H9 (cell line): ENCODE results near the gene XRCC2. TPM values are rescaled to one million over a fixed set of nuclear protein-coding genes. Genes with fewer than 3 reads are reported as not detected.

ENCODE experiments used
- DNase-seq: peaks from one replicate; pipeline ENCODE4 v3.0.0-alpha.2; 2017
- H2AFZ ChIP-seq: one replicate; pipeline ENCODE4 v1.6.1; 2013; ENCODE audit warnings: mild to moderate bottlenecking, low read length, control low read depth, moderate library complexity
- H2AK5ac ChIP-seq: 2 replicates; pipeline ENCODE4 v1.6.1; 2013; ENCODE audit warnings: low read length, control low read depth, mixed read lengths; ENCODE audit not compliant: insufficient read length
- H2BK120ac ChIP-seq: one replicate; pipeline ENCODE4 v1.6.1; 2013; ENCODE audit warnings: low read depth, mild to moderate bottlenecking, low read length, control low read depth, inconsistent platforms; ENCODE audit not compliant: poor library complexity, severe bottlenecking
- H2BK12ac ChIP-seq: 2 replicates; pipeline ENCODE4 v1.6.1; 2013; ENCODE audit warnings: low read length, control low read depth, mixed read lengths, low read depth; ENCODE audit not compliant: insufficient read length
- H2BK15ac ChIP-seq: 2 replicates; pipeline ENCODE4 v1.6.1; 2013; ENCODE audit warnings: low read depth, low read length, control low read depth
- H2BK20ac ChIP-seq: one replicate; pipeline ENCODE4 v1.6.1; 2013; ENCODE audit warnings: low read depth, mild to moderate bottlenecking, low read length, control low read depth, inconsistent platforms; ENCODE audit not compliant: poor library complexity, severe bottlenecking
- H2BK5ac ChIP-seq: 2 replicates; pipeline ENCODE4 v1.6.1; 2013; ENCODE audit warnings: low read length, control low read depth, mixed read lengths; ENCODE audit not compliant: insufficient read length
- H3K14ac ChIP-seq: 2 replicates; pipeline ENCODE4 v1.6.1; 2013; ENCODE audit warnings: low read length, control low read depth; ENCODE audit not compliant: insufficient read depth
- H3K18ac ChIP-seq: 2 replicates; pipeline ENCODE4 v1.6.1; 2013; ENCODE audit warnings: low read depth, mild to moderate bottlenecking, mixed read lengths, low read length, control low read depth; ENCODE audit not compliant: insufficient read length
- H3K23ac ChIP-seq: 2 replicates; pipeline ENCODE4 v1.6.1; 2013; ENCODE audit warnings: low read length, control low read depth, mixed read lengths, low read depth; ENCODE audit not compliant: insufficient read length
- H3K23me2 ChIP-seq: 2 replicates; pipeline ENCODE4 v1.6.1; 2013; ENCODE audit warnings: low read depth, mild to moderate bottlenecking, mixed read lengths, low read length, control low read depth; ENCODE audit not compliant: insufficient read length, poor library complexity, severe bottlenecking
- H3K27ac ChIP-seq: 2 replicates; pipeline ENCODE4 v1.5.1; 2013; ENCODE audit warnings: low read length, control low read depth, mixed read lengths, low read depth; ENCODE audit not compliant: insufficient read length
- H3K27me3 ChIP-seq: 2 replicates; pipeline ENCODE4 v1.6.1; 2013; ENCODE audit warnings: low read length, control low read depth, inconsistent platforms; ENCODE audit not compliant: insufficient read depth
- H3K4ac ChIP-seq: 2 replicates; pipeline ENCODE4 v1.6.1; 2013; ENCODE audit warnings: low read depth, mild to moderate bottlenecking, control low read depth, inconsistent platforms, low read length, moderate library complexity
- H3K4me1 ChIP-seq: 2 replicates; pipeline ENCODE4 v1.6.1; 2013; ENCODE audit warnings: low read length, control low read depth, inconsistent platforms; ENCODE audit not compliant: insufficient read depth
- H3K4me2 ChIP-seq: 2 replicates; pipeline ENCODE4 v1.6.1; 2013; ENCODE audit warnings: low read length, control low read depth, mixed read lengths; ENCODE audit not compliant: insufficient read length, insufficient read depth
- H3K56ac ChIP-seq: 2 replicates; pipeline ENCODE4 v1.6.1; 2013; ENCODE audit warnings: low read depth, mild to moderate bottlenecking, mixed read lengths, low read length, control low read depth; ENCODE audit not compliant: insufficient read length
- H3K79me1 ChIP-seq: 2 replicates; pipeline ENCODE4 v1.6.1; 2013; ENCODE audit warnings: low read depth, mild to moderate bottlenecking, moderate library complexity, low read length, control low read depth, inconsistent platforms; ENCODE audit not compliant: insufficient read depth, poor library complexity, severe bottlenecking
- H3K79me2 ChIP-seq: 2 replicates; pipeline ENCODE4 v1.6.1; 2013; ENCODE audit warnings: low read length, control low read depth, inconsistent platforms; ENCODE audit not compliant: insufficient read depth
- H3K9ac ChIP-seq: 2 replicates; pipeline ENCODE4 v1.6.1; 2013; ENCODE audit warnings: low read length, control low read depth, mixed read lengths; ENCODE audit not compliant: insufficient read length; ENCODE audit errors: extremely low read depth
- H3K9me3 ChIP-seq: one replicate; pipeline ENCODE4 v1.6.1; 2013; ENCODE audit warnings: low read depth, low read length, inconsistent platforms; ENCODE audit not compliant: control insufficient read depth
- H3T11ph ChIP-seq: one replicate; pipeline ENCODE4 v1.6.1; 2013; ENCODE audit warnings: mild to moderate bottlenecking, low read length, control low read depth, inconsistent platforms
- H4K20me1 ChIP-seq: one replicate; pipeline ENCODE4 v1.6.1; 2013; ENCODE audit not compliant: control insufficient read depth, insufficient read length, insufficient read depth
- H4K5ac ChIP-seq: 2 replicates; pipeline ENCODE4 v1.6.1; 2013; ENCODE audit warnings: low read depth, mild to moderate bottlenecking, mixed read lengths, low read length, control low read depth; ENCODE audit not compliant: insufficient read length
- H4K8ac ChIP-seq: replicated peaks from 2 replicates; pipeline ENCODE4 v1.6.1; 2013; ENCODE audit warnings: low read length, control low read depth, mixed read lengths, low read depth; ENCODE audit not compliant: insufficient read length
- H4K91ac ChIP-seq: 2 replicates; pipeline ENCODE4 v1.6.1; 2013; ENCODE audit warnings: low read depth, mild to moderate bottlenecking, moderate library complexity, mixed read lengths, low read length, control low read depth; ENCODE audit not compliant: insufficient read length
- H3K27ac Mint-ChIP-seq, 3 experiments: 2 replicates in 2 of 3; 3 replicates in 1 of 3; pipeline ENCODE4 v1.8.0; 2020 to 2021; ENCODE audit warnings: mixed read lengths in 3 of 3, mild to moderate bottlenecking in 1 of 3, moderate library complexity in 1 of 3
- H3K27me3 Mint-ChIP-seq: 2 replicates; pipeline ENCODE4 v1.8.0; 2021; ENCODE audit warnings: low read depth, mild to moderate bottlenecking, moderate library complexity, mixed read lengths
- H3K36me3 Mint-ChIP-seq, 3 experiments: 2 replicates in 2 of 3; 3 replicates in 1 of 3; pipeline ENCODE4 v1.8.0; 2020 to 2021; ENCODE audit warnings: low read depth in 3 of 3, mixed read lengths in 3 of 3; ENCODE audit not compliant: insufficient read depth in 1 of 3
- H3K4me1 Mint-ChIP-seq, 2 experiments: 2 replicates each; pipeline ENCODE4 v1.8.0; 2020; ENCODE audit warnings: mixed read lengths in 2 of 2
- H3K4me3 Mint-ChIP-seq, 2 experiments: 2 replicates in 1 of 2; 3 replicates in 1 of 2; pipeline ENCODE4 v1.8.0; 2020 to 2021; ENCODE audit warnings: mild to moderate bottlenecking in 2 of 2, mixed read lengths in 2 of 2, moderate library complexity in 1 of 2
- H3K9me3 Mint-ChIP-seq, 2 experiments: 2 replicates in 1 of 2; 3 replicates in 1 of 2; pipeline ENCODE4 v1.8.0; 2020; ENCODE audit warnings: mild to moderate bottlenecking in 2 of 2, mixed read lengths in 2 of 2, moderate library complexity in 1 of 2
- WGBS: extraction: QIAGEN DNeasy Blood & Tissue Kit; methylation state at CpG from one replicate; pipeline ENCODE4 v1.1.7; 2013; ENCODE audit warnings: missing lambda C conversion rate, low lambda C conversion rate, mixed read lengths; ENCODE audit not compliant: insufficient read length; ENCODE audit errors: extremely low coverage; 5-methylcytosine and 5-hydroxymethylcytosine counted together
- total RNA-seq: library from RNA; stranded (reverse); gene quantifications from 2 replicates; pipeline ENCODE4 v1.2.1, GENCODE V29; 2021
- TF ChIP-seq, protein P1 (sequence below): fragments of 200-600 bp; sonication (generic); conservative IDR thresholded peaks from 3 replicates; pipeline ENCODE4 v1.8.0; 2021; ENCODE audit warnings: antibody characterized with exemption, mild to moderate bottlenecking

The XRCC2 gene
- total RNA-seq, 1 experiment from 2014 or later = 22.8 TPM

DNA sequence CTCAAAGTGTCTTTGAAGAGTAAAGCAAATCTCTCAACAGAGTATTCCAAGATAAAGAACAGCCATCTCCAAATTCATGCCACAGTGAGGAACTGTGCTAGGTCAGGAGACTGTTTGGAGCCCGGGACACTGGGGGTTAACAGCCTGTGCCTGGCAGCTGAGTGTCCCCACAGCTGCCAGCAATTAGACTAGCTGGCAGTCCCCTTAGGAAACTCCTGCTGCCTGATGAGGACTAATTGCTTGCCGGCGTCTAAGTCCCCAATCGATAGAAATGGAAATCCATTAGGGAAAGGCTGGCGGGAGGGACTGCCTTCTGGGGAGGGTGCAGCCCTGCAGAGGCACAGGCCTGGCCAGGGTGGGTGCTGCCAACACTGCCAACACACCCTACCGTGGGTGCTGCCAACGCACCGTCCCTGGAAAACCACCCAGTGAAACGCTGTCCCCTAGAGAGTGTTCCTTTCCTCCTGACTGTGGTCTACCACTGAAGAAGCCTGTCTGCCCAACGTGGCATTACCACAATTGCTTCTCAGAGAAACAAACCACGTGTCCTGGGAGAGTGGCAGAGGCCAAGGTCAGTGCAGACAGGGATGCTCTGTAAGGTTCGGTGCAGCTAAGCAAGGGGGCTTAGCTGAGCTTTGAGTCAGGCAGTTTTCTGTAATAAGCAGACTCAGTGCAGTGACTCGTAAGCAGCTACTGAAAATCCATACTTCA is 60.8 kb downstream of the XRCC2 start:
- Mint-ChIP-seq H3K27me3 (no peaks in the 10 kb centered on the region), H3K4me3 (no peak overlapping the region), H3K36me3 (peaks cover 1 to 11% (median 4%) of the 10 kb centered on the region in 3 experiments; a peak in 5 of 7 replicates), H3K4me1 (no peaks in the 10 kb centered on the region), H3K9me3 (peaks cover 12% of the 10 kb centered on the region in 2 experiments), H3K27ac (no peak overlapping the region)
- H3K23ac ChIP-seq = no peak overlapping the region
- DNase-seq = no peak
- no peak overlapping the region for H2BK120ac ChIP-seq
- H3T11ph ChIP-seq = no peak overlapping the region
- no peak overlapping the region for H4K8ac ChIP-seq
- no peaks in the 10 kb centered on the region for H3K4me1 ChIP-seq
- no CpG with 5 or more reads among the region's 13 CpGs for WGBS
- TF ChIP-seq, protein P1, sequence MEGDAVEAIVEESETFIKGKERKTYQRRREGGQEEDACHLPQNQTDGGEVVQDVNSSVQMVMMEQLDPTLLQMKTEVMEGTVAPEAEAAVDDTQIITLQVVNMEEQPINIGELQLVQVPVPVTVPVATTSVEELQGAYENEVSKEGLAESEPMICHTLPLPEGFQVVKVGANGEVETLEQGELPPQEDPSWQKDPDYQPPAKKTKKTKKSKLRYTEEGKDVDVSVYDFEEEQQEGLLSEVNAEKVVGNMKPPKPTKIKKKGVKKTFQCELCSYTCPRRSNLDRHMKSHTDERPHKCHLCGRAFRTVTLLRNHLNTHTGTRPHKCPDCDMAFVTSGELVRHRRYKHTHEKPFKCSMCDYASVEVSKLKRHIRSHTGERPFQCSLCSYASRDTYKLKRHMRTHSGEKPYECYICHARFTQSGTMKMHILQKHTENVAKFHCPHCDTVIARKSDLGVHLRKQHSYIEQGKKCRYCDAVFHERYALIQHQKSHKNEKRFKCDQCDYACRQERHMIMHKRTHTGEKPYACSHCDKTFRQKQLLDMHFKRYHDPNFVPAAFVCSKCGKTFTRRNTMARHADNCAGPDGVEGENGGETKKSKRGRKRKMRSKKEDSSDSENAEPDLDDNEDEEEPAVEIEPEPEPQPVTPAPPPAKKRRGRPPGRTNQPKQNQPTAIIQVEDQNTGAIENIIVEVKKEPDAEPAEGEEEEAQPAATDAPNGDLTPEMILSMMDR = no peak
- no peak overlapping the region for H4K5ac ChIP-seq
- H2BK5ac ChIP-seq = no peak overlapping the region
- H2BK20ac ChIP-seq = no peak overlapping the region
- no peaks in the 10 kb centered on the region for H3K9me3 ChIP-seq
- no peak overlapping the region for H3K9ac ChIP-seq
- no peak overlapping the region for H3K18ac ChIP-seq
- no peaks in the 10 kb centered on the region for H4K20me1 ChIP-seq
- no peaks in the 10 kb centered on the region for H3K79me1 ChIP-seq
- no peak overlapping the region for H2BK12ac ChIP-seq
- H4K91ac ChIP-seq = no peak overlapping the region
- H2BK15ac ChIP-seq = no peak overlapping the region
- no peak overlapping the region for H3K4me2 ChIP-seq
- H2AK5ac ChIP-seq = no peak overlapping the region
- H3K27ac ChIP-seq = no peak overlapping the region
- H3K56ac ChIP-seq = no peak overlapping the region
- H3K4ac ChIP-seq = no peak overlapping the region
- no peaks in the 10 kb centered on the region for H3K23me2 ChIP-seq
- H3K79me2 ChIP-seq = no peaks in the 10 kb centered on the region
- H3K14ac ChIP-seq = no peak overlapping the region
- no peaks in the 10 kb centered on the region for H3K27me3 ChIP-seq
- H2AFZ ChIP-seq = no peak overlapping the region
